Measurements from ENCODE around the gene PIGT. TPM values are rescaled to one million over a fixed set of nuclear protein-coding genes. Genes with fewer than 3 reads are reported as not detected.
A peak's percentile ranks its signal among the peaks of the same experiment; 100 is the strongest.

The PIGT gene
- total RNA-seq, 1 donor from 2014 or later: 66.3 TPM

DNA sequence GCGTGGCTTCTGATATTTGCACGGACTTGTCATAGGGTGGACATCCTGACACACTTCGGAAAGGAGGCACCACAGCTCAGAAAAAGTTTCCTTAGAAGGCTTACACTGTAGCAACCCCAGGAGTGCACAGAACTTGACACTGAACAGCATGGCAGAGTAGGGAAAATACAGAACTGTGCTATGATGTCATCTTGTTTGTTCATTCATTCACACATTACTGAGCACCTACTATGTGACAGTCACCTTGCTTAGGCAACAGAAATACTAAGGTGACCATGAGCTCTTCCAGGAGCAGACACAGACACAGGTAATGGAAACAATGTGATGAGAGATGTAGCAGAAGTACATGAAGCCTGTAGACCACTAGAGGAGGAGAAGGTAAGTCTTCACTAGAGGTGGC lies 2.5 kb upstream of the PIGT start:
- H3K27ac ChIP-seq: no peak overlapping the region
- intact Hi-C loops (cut with DNase I): loop anchor here (5.0 kb wide), 1 partner anchor 36 kb away; the partner anchor contains the start of gene TP53TG5
- TF ChIP-seq, protein P1, sequence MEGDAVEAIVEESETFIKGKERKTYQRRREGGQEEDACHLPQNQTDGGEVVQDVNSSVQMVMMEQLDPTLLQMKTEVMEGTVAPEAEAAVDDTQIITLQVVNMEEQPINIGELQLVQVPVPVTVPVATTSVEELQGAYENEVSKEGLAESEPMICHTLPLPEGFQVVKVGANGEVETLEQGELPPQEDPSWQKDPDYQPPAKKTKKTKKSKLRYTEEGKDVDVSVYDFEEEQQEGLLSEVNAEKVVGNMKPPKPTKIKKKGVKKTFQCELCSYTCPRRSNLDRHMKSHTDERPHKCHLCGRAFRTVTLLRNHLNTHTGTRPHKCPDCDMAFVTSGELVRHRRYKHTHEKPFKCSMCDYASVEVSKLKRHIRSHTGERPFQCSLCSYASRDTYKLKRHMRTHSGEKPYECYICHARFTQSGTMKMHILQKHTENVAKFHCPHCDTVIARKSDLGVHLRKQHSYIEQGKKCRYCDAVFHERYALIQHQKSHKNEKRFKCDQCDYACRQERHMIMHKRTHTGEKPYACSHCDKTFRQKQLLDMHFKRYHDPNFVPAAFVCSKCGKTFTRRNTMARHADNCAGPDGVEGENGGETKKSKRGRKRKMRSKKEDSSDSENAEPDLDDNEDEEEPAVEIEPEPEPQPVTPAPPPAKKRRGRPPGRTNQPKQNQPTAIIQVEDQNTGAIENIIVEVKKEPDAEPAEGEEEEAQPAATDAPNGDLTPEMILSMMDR (IDR thresholded peaks at IDR 0.05): no peak
- H3K4me3 ChIP-seq: no peak overlapping the region
- no peaks in the 10 kb centered on the region for H3K9me3 ChIP-seq
- H3K27me3 ChIP-seq: no peaks in the 10 kb centered on the region
- H3K36me3 ChIP-seq: peaks cover 33% of the 10 kb centered on the region
- H3K4me1 ChIP-seq: peaks cover 13% of the 10 kb centered on the region
- ATAC-seq: no peak
- DNase-seq: no peak

DNA sequence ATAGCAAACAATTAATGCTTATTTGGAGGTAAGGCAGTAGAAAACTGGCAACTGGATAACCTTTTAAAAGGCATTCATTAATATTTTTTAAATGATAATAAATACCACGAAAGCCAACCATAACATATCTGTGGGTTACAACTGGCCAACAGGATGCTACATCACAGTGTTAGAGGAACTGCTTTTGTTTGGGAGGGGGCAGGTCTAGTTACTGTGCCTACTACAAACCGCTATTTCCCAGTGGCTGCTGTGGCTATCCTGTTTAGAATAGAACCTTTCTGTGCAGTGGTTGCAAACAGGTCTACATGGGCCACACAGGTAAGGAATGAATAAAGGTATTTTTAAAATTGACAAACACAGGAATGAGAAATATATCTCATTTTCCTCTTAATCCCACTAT lies 976 bp downstream of the PIGT start:
- no peak overlapping the region for H3K27ac ChIP-seq
- peak overlapping the region; percentile 100 for H3K4me3 ChIP-seq
- ATAC-seq: no peak
- TF ChIP-seq, protein P1 (IDR thresholded peaks at IDR 0.05): no peak
- DNase-seq: no peak
- no peaks in the 10 kb centered on the region for H3K27me3 ChIP-seq
- no peaks in the 10 kb centered on the region for H3K9me3 ChIP-seq
- peaks cover 32% of the 10 kb centered on the region for H3K36me3 ChIP-seq
- intact Hi-C loops (cut with DNase I): no loop called here
- H3K4me1 ChIP-seq: peaks cover 10% of the 10 kb centered on the region

DNA sequence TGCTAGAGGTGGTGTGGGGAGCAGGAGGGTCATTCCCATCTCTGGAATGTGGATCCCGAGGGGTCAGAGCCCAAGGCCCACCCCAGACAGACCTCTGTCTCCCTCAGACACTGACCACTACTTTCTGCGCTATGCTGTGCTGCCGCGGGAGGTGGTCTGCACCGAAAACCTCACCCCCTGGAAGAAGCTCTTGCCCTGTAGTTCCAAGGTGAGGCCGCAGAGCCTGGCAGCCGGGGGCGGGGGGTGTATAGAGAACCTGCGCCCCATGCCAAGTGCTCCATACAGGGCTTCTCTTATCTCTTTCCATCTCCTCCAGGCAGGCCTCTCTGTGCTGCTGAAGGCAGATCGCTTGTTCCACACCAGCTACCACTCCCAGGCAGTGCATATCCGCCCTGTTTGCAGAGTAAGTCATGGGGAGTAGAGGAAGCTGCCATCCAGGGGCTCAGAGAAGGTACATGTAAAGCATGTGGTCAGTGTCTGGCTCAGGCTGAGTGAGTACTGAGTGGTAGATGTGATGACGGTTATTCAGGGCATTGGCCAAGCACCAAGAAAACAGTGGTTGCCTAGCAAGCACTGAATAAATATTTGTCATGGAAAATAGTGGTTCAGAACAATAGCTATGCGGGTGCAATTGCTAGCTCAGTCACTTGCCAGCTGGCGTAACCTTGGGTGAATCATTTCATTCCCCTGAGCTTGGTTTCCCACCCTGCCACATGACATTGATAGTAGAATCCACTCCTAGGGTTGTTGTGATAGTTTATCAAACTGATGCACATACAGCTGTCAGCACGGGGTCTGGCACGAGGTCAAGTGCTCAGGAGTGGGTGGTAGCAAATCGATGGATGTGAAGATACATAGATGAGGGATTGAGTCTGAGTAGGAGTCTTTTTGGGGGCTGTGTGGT lies 3.5 kb downstream of the PIGT start:
- H3K27ac ChIP-seq: no peak overlapping the region
- peaks cover 10% of the 10 kb centered on the region for H3K4me1 ChIP-seq
- no peaks in the 10 kb centered on the region for H3K9me3 ChIP-seq
- intact Hi-C loops (cut with DNase I): no loop called here
- H3K4me3 ChIP-seq: no peak overlapping the region
- H3K36me3 ChIP-seq: peaks cover 52% of the 10 kb centered on the region
- TF ChIP-seq, protein P1 (IDR thresholded peaks at IDR 0.05): no peak
- H3K27me3 ChIP-seq: no peaks in the 10 kb centered on the region
- DNase-seq (no peak), ATAC-seq (peak; percentile 11)

DNA sequence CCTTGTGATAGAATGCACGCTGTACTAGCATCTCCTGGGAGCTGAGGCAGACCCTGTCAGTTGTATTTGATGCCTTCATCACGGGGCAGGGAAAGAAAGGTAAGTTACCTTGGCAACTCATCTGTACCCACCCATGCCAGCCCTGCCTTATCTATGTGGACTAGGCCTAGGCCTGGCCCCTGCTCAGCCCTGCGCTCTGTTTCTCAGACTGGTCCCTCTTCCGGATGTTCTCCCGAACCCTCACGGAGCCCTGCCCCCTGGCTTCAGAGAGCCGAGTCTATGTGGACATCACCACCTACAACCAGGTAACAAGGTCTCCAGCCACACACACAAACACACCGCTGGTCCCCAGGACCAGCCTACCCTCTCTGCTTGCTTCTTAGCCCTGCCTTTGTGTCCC lies 4.2 kb downstream of the PIGT start:
- TF ChIP-seq, protein P1 (IDR thresholded peaks at IDR 0.05): no peak
- DNase-seq: no peak
- no peaks in the 10 kb centered on the region for H3K27me3 ChIP-seq
- no peaks in the 10 kb centered on the region for H3K9me3 ChIP-seq
- no peak overlapping the region for H3K27ac ChIP-seq
- H3K36me3 ChIP-seq: peaks cover 58% of the 10 kb centered on the region
- no peak overlapping the region for H3K4me3 ChIP-seq
- intact Hi-C loops (cut with DNase I): no loop called here
- peaks cover 10% of the 10 kb centered on the region for H3K4me1 ChIP-seq
- no peak for ATAC-seq

DNA sequence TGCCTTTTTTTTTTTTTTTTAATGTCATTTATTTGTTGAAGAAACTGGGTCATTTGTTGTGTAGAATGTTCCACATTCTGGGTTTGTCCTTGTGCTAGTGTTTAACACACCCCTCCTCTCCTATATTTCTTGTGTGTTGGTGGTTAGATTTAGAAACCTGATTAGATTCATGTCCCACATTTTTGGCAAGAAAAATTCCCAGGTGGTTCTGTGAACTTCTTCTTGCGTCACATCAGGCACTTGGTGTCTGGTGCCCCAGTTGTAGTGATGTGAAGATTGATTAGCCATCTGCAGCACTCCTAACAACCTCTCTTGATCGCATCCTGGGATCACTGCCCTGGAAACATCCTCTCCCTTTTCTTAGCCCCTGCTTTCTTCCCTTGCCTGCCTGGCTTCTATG lies 7.8 kb downstream of the PIGT start:
- DNase-seq (no peak), ATAC-seq (no peak)
- Histone ChIP-seq H3K9me3 (no peaks in the 10 kb centered on the region), H3K27me3 (no peaks in the 10 kb centered on the region), H3K36me3 (peaks cover 67% of the 10 kb centered on the region), H3K4me3 (no peak overlapping the region), H3K4me1 (no peaks in the 10 kb centered on the region), H3K27ac (no peak overlapping the region)
- TF ChIP-seq, protein P1 (IDR thresholded peaks at IDR 0.05): no peak
- intact Hi-C loops (cut with DNase I): no loop called here
